Thoracic aorta (tissue), 2 donors: ENCODE results near the gene NECTIN4. TPM values are rescaled to one million over a fixed set of nuclear protein-coding genes. Genes with fewer than 3 reads are reported as not detected.

Source experiments
- ATAC-seq: fragments of 150-250 bp; one replicate; pipeline ENCODE4 v1.8.0; 2017; ENCODE audit warnings: low read depth; ENCODE audit not compliant: insufficient number of reproducible peaks, low FRiP score
- DNase-seq: peaks from one replicate; pipeline ENCODE4 v3.0.0-alpha.2; 2020; ENCODE audit warnings: low spot score
- H3K27ac ChIP-seq, 2 donors: fragments of 200-600 bp; sonication (generic); 1 replicate in 1 of 2; 2 replicates in 1 of 2; pipeline ENCODE4 v1.5.1; 2016; ENCODE audit warnings: mild to moderate bottlenecking in 2 of 2, moderate library complexity in 2 of 2
- H3K27me3 ChIP-seq: fragments of 200-600 bp; sonication (generic); replicated peaks from 2 replicates; pipeline ENCODE4 v1.6.0; 2016; ENCODE audit warnings: mild to moderate bottlenecking; ENCODE audit not compliant: insufficient read depth
- H3K36me3 ChIP-seq: fragments of 200-600 bp; sonication (generic); one replicate; pipeline ENCODE4 v1.5.1; 2016
- H3K4me1 ChIP-seq, 2 donors: fragments of 200-600 bp; sonication (generic); 1 replicate in 1 of 2; 2 replicates in 1 of 2; pipeline versions ENCODE4 v1.5.1 to v1.6.0; 2016; ENCODE audit warnings: low read depth in 2 of 2, mild to moderate bottlenecking in 1 of 2; ENCODE audit not compliant: control insufficient read depth in 1 of 2
- H3K4me3 ChIP-seq: fragments of 200-600 bp; sonication (generic); 2 replicates; pipeline ENCODE4 v1.5.1; 2016; ENCODE audit warnings: mild to moderate bottlenecking
- H3K9me3 ChIP-seq: fragments of 200-600 bp; sonication (generic); 2 replicates; pipeline ENCODE4 v1.5.1; 2016
- total RNA-seq, 2 donors: library from RNA; depleted of rRNA; stranded (reverse); fragments of >200 nt; gene quantifications; one replicate each; pipeline versions ENCODE4 v1.1.0 to v1.2.3, GENCODE V29; 2016
- TF ChIP-seq, protein P1 (sequence below): fragments of 200-600 bp; sonication (generic); IDR thresholded peaks from one replicate; pipeline ENCODE4 v1.5.1; 2019; ENCODE audit warnings: antibody characterized with exemption

Gene NECTIN4
- total RNA-seq, 2 donors from 2014 or later = 0.14 TPM; not detected in 1

DNA sequence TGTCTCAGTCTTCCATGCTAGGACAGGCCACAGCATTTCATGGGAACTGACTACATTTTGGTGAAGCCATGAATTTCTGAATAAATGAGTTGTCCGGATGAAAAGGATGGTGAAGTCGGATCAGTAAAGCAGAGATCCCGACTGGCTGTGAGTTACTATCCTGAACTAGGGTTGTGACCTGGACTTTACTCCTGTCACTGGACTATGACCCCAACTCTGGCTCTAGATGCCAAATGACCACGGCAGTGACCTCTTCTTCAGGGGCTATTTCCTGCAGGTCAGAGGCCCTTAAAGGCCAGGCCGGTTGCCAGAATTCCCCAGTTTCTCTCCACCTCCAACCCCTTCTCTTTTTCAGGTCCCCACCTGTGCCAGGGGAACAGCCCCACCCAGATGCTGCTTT, 1.7 kb upstream of the NECTIN4 start:
- no peak for ATAC-seq
- Histone ChIP-seq H3K9me3 (no peaks in the 10 kb centered on the region), H3K27ac (no peak overlapping the region), H3K4me3 (no peak overlapping the region), H3K4me1 (no peaks in the 10 kb centered on the region), H3K36me3 (no peaks in the 10 kb centered on the region), H3K27me3 (no peaks in the 10 kb centered on the region)
- TF ChIP-seq, protein P1, sequence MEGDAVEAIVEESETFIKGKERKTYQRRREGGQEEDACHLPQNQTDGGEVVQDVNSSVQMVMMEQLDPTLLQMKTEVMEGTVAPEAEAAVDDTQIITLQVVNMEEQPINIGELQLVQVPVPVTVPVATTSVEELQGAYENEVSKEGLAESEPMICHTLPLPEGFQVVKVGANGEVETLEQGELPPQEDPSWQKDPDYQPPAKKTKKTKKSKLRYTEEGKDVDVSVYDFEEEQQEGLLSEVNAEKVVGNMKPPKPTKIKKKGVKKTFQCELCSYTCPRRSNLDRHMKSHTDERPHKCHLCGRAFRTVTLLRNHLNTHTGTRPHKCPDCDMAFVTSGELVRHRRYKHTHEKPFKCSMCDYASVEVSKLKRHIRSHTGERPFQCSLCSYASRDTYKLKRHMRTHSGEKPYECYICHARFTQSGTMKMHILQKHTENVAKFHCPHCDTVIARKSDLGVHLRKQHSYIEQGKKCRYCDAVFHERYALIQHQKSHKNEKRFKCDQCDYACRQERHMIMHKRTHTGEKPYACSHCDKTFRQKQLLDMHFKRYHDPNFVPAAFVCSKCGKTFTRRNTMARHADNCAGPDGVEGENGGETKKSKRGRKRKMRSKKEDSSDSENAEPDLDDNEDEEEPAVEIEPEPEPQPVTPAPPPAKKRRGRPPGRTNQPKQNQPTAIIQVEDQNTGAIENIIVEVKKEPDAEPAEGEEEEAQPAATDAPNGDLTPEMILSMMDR = no peak
- DNase-seq = no peak

DNA sequence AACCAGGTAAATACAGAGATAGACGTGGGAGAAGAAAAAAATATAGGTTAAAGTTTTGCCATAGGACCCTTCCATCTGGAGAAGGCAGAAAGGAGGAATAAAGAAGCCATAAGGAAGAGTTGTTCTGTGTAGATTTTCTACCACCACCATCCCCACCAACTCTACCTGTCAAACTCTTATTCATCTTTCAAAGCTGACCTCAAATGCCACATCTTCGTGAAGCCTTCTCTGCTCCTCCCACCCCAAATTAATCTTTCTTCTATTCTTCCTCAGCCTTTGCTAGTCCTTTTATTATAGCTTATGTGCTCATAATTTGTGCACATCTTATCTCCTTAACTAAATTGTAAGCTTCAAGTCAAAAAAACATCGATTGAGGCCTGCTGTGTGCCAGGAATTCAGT, 1.3 kb upstream of the NECTIN4 start:
- H3K27ac ChIP-seq = no peak overlapping the region
- H3K4me3 ChIP-seq = no peak overlapping the region
- TF ChIP-seq, protein P1 = no peak

DNA sequence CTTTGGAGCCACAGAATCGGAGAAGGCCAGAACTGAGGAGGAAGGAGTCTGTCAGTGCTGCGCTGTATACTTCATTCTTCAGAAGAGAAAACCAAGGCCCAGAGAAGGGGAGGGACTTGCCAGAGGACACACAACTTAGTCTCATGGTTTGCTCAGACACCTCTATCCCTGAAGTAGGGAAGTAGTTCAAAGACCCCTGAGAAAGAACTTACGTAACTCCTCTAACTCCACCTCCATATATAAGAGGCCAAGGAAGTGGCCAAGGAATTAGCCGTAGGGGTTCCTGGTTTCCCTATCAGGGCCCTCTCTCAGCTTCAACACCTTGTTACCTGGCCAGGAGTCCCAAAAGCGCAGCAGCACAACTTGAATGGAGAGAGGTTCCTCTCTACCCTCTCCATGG, 580 bp upstream of the NECTIN4 start:
- ATAC-seq (no peak), DNase-seq (no peak)
- Histone ChIP-seq H3K27me3 (no peaks in the 10 kb centered on the region), H3K4me3 (no peak overlapping the region), H3K4me1 (no peaks in the 10 kb centered on the region), H3K27ac (no peak overlapping the region), H3K9me3 (no peaks in the 10 kb centered on the region), H3K36me3 (no peaks in the 10 kb centered on the region)
- TF ChIP-seq, protein P1 = no peak

More for the DNA sequence above, 1.3 kb upstream of the NECTIN4 start:
- H3K36me3 ChIP-seq = no peaks in the 10 kb centered on the region
- H3K27me3 ChIP-seq = no peaks in the 10 kb centered on the region
- no peaks in the 10 kb centered on the region for H3K4me1 ChIP-seq
- DNase-seq (no peak), ATAC-seq (no peak)
- H3K9me3 ChIP-seq = no peaks in the 10 kb centered on the region

DNA sequence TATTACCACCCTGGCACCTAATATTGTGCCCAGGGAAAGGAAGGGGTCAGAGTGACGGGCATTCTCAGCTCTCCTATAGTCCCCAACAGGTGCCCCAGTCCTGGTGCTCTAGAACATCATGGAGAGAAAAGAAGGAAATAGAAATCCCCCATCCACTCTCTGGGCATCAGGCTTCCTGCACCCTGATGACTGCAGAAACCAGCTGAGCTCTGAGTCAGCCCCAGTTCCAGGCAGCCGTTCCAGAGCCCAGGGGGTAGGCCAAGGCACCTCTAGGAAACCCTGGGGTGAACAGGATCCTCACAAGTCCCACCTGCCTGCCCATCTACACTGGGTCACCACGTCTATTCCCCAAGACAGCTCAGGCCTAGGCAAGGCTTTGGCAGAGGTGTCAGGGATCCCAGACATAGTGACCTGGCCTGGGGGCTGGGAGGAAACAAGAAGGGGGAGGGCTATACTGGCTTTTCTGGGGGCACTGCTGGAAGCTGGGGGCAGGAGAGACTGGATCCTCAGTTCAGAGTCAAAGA, 709 bp downstream of the NECTIN4 start:
- Histone ChIP-seq H3K4me3 (no peak overlapping the region), H3K36me3 (no peaks in the 10 kb centered on the region), H3K9me3 (no peaks in the 10 kb centered on the region), H3K4me1 (no peaks in the 10 kb centered on the region), H3K27me3 (no peaks in the 10 kb centered on the region), H3K27ac (no peak overlapping the region)
- ATAC-seq (no peak), DNase-seq (no peak)
- TF ChIP-seq, protein P1 = no peak

DNA sequence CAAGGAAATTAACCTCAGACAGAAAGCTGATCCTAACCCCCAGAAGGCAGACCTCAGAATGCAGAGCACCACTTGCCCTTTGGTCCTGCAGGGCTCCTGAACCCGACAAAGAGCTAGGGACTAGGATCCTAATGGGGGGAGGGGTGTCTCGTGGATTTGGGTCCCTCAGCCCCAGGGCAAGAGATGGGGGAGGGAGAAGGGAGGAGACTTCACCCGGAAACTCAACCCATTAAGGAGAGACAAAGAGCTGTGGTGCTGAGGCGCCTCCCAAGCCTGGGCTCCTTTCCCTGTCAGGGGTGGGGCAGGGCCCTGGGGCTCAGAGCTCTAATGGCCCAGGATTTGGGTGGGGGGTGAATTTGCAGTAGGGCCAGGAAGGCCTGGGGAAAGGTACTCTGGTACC, 2.9 kb downstream of the NECTIN4 start:
- no peaks in the 10 kb centered on the region for H3K9me3 ChIP-seq
- no peaks in the 10 kb centered on the region for H3K27me3 ChIP-seq
- no peak overlapping the region for H3K27ac ChIP-seq
- H3K4me3 ChIP-seq = no peak overlapping the region
- H3K4me1 ChIP-seq = no peaks in the 10 kb centered on the region
- no peak for DNase-seq
- no peaks in the 10 kb centered on the region for H3K36me3 ChIP-seq
- no peak for ATAC-seq
- TF ChIP-seq, protein P1 = no peak
